Activated CD8-positive, alpha-beta memory T cell treated with anti-CD3 and anti-CD28 coated beads, Interleukin-2, amount 50 U/mL, for 1 hour (primary cell): ENCODE results near the gene CREG2.

Experiments used
- DNase-seq: peaks from one replicate; pipeline ENCODE4 v3.0.0-alpha.2; 2020; ENCODE audit errors: extremely low read depth

CREG2 gene

GRCh38 chr2:101409699-101410098, 22.4 kb upstream of the CREG2 start:
- DNase-seq: no peak

- DNase-seq: no peak
Measured at GRCh38 chr2:101408925-101409324, 21.6 kb upstream of the CREG2 start.

DNA sequence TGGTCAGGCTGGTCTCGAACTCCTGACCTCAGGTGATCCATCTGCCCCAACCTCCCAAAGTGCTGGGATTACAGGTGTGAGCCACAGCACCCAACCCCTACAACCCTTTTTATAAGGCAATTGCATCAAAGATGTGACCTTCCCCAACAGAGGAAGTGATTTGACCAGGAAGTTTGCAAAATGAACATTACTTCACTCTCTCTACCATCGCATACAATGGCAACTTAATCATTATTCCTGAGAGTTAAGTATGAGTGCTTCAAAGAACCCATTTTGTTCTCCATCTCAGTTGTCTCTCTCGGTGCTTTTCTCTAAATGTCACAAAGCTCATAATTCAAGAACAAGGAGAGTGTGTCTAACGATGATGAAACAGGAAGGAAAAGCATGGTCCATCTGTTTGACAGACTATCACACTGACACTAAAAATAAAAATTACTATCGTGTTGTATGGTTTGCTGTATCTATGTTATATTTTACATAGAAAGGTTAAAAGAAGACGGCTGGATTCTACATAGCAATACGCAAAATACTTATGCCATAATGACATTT, 18.1 kb upstream of the CREG2 start:
- DNase-seq: no peak

DNA sequence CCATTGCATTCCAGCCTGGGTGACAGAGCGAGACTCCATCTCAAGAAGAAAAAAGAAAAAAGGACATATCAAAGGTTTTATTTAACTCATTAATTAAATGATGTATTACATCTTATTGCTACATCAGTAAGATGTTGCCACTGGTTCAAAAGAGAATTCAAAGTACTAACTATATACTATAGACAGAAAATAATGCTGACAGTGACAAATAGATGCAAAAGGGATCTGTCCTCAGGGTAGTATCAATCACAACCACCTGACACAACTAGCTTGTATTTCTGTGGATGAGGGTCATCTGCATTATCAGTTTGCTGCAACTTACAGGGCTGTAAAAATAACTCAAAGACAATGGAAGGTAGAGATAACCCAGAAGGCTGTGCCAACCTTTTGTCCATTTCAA, 16.4 kb upstream of the CREG2 start:
- DNase-seq: no peak

GRCh38 chr2:101402630-101403029, 15.3 kb upstream of the CREG2 start:
- no peak for DNase-seq

DNA sequence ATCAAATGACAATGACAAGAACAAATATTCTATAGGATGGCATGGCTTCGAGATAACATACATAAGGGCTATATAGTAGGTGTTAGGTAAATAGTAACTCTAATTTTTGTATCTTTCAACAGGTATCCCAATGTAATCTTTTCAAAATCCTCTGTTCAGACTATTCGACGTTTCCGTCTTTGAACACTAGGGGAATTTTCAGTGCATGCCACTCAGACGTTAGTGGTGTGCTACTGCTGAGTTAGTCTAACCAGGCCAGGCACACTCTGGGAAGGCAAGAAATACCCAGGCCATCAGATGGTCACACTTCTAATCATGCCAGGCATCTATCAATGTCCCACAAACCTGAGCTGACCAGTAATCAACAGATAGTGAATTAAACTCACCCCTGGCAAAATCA, 14.6 kb upstream of the CREG2 start:
- no peak for DNase-seq

DNA sequence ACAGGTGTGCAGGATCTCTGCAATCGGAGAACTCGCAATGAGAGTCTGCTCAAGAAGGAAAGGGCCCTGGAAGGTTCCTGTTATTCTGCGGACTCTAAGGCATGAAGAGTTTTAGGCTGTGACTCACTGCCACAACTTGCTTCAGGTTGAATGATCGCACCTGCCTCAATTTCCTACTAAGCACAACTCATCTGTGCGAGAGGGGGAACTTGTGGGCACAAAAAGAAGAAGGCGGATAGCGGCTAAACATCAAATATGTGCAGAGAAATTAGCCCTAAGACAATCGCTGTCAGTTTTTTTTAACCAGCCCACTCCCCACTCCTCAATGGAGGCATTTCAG, 14.0 kb upstream of the CREG2 start:
- DNase-seq: no peak

GRCh38 chr2:101400506-101401325, 13.4 kb upstream of the CREG2 start:
- DNase-seq: no peak

DNA sequence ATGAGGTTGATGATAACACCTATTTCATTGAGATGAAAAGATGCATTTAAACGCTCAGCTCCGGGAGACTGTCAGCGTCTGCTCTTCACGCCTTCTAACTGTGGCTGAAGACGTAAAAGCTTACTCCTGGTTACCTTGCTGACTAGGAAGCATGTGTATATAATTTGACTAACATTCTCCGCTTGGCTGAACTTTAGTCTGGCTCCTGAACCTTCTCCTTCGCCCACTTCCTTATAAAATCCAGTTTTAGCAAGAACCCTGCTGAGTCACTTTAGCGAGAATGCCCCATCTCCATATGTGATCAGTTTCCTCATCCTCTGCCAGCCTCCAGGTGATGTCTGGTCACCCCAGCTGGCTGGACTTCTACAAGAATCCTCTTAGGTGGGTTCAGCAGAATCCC, 12.7 kb upstream of the CREG2 start:
- DNase-seq: no peak

DNA sequence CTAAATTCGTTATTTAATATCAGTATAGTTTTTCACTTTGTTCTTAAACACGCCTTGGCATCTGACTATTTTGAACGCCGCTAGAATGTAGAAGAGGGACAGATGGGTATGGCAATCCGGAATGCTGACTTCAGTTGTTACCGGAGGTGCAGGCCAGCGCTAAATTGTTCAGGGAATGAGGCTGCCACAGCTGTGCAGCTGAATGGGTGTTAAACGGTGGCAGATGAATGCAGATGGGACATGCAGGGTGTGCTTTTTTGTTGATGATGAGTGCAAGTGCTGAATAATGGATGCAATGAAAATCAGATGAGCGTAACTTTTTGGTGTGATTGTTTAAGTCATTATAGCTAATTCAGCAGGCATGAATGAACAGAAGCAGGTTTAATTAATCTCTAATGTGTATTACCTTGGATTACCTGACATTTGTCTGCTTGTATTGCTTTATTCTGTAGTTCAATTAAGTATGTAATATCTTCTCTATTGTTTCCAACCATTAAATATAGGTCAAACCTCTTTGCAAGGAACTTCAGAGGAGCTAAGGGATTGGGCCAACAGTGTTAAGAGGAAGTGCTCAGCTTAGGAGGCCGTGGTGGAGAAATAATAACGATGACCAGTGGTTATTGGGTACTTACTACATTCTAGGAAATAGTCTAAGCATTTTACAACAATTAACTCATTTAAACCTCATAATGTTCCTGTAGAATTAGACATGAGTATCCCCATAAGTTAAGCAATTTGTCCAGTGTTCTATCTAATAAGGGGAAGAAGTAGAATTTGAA, 11.9 kb upstream of the CREG2 start:
- no peak for DNase-seq

- DNase-seq: no peak
Measured at GRCh38 chr2:101398116-101398821, 11.0 kb upstream of the CREG2 start.

DNA sequence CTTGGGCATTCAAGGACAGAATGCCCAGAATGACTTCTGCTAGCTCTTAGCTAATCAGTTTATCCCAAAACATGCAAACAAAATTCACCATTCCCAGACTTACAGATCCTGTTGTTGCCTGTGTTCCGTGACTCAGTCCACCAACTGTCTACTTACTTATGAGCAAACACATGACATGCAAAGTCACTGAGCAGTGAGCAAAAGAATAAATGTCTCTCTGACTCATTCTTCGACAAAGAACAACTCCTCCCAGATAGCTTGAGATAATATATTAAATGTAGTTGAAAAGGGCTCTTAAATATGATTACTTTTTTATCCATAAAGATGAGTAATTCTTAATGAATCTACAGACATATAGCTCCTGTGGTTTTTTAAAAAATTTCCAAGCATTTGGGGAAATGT, 9.0 kb upstream of the CREG2 start:
- DNase-seq: no peak

- DNase-seq: no peak
Measured at GRCh38 chr2:101395545-101396315, 8.4 kb upstream of the CREG2 start.

DNA sequence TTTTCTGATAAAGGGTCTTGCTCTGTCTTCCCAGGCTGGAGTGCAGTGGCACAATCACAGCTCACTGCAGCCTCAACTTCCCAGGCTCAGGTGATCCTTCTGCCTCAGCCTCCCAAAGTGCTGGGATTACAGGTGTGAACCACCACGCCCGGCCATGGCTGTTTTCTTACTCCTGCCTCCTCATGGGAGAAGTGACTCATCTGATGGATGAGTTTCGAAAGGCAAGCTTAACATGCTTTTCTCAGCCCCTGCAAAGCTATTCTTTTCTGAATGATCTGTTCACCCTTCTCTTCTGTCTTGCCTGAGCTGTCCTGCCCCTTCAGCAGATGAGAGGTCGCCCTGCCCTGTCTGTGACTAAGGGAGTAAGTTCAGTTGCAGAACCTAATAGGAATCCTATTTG, 929 bp upstream of the CREG2 start:
- no peak for DNase-seq

- no peak for DNase-seq
Measured at GRCh38 chr2:101386599-101387150, 628 bp downstream of the CREG2 start.

GRCh38 chr2:101383016-101383541, 4.2 kb downstream of the CREG2 start:
- no peak for DNase-seq

- no peak for DNase-seq
Measured at GRCh38 chr2:101382442-101382841, 4.9 kb downstream of the CREG2 start.

GRCh38 chr2:101380376-101380775, 6.9 kb downstream of the CREG2 start:
- DNase-seq: no peak

DNA sequence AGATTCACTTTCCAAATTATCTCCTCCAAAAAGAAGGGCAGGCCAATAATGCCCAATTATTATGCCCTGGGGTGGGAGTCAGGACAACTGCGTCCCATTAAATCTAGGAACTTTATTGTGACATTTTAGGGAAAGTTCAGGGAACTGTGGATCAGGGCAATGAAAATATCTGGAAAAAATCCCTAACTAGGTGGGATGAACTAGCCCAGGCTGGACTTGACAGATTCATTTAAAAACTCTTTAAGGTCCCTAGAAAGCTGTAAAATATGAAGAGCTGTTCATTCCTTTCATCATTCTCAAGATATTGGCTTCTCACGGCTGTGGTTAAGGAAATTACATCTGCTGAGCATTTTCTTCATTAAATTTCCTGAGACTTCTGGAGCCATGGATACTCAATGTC, 8.2 kb downstream of the CREG2 start:
- no peak for DNase-seq

DNA sequence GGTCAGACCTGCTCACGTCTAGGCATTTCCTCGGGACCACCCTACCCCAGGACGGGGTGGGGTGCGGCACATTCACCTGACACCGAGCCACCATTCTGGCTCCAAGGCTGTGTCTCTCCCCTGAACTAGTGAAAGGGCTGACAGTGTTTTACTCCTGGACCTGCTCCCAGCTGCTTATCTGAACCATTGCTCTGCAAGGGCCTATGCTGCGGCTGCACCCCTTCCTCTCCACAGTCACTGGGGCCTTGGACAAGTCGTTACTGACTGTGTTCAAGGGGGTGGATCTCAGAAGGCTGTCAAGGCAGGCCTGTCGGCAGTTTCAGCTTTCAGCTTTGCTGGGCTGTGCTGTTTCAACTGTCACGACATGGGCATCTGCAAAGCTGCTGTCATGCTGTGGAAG, 11.7 kb downstream of the CREG2 start:
- no peak for DNase-seq
